DOHH2 (cell line): Measurements from ENCODE around the gene WDR7.

ENCODE experiments used
- H3F3A ChIP-seq: fragments of 200-600 bp; sonication (generic), shearing (Covaris generic); 2 replicates; pipeline ENCODE4 v1.6.0; 2016; ENCODE audit warnings: antibody characterized with exemption, mild to moderate bottlenecking; ENCODE audit not compliant: control insufficient read depth, insufficient read depth
- H3K27ac ChIP-seq: fragments of 200-600 bp; sonication (generic); 2 replicates; pipeline ENCODE4 v1.5.1; 2014; ENCODE audit warnings: low read depth, mild to moderate bottlenecking, low read length, moderate library complexity
- H3K27me3 ChIP-seq: fragments of 200-600 bp; sonication (generic); 2 replicates; pipeline ENCODE4 v1.6.1; 2014; ENCODE audit warnings: mild to moderate bottlenecking, low read length, mixed read lengths; ENCODE audit not compliant: control insufficient read depth
- H3K36me3 ChIP-seq: fragments of 200-600 bp; sonication (generic); 2 replicates; pipeline ENCODE4 v1.6.1; 2014; ENCODE audit warnings: mild to moderate bottlenecking, low read length, moderate library complexity, mixed read lengths; ENCODE audit not compliant: control insufficient read depth
- H3K4me1 ChIP-seq: fragments of 200-600 bp; sonication (generic); 2 replicates; pipeline ENCODE4 v1.6.1; 2014; ENCODE audit warnings: mild to moderate bottlenecking, low read length, mixed read lengths; ENCODE audit not compliant: control insufficient read depth
- H3K4me2 ChIP-seq: fragments of 200-600 bp; sonication (generic); 2 replicates; pipeline ENCODE4 v1.6.0; 2014; ENCODE audit warnings: mild to moderate bottlenecking, low read length, moderate library complexity
- H3K4me3 ChIP-seq: fragments of 200-600 bp; sonication (generic); 2 replicates; pipeline ENCODE4 v1.5.1; 2014; ENCODE audit warnings: mild to moderate bottlenecking, low read length, mixed read lengths
- H3K79me2 ChIP-seq: fragments of 200-600 bp; sonication (generic); 2 replicates; pipeline ENCODE4 v1.6.1; 2014; ENCODE audit warnings: mild to moderate bottlenecking, low read length, mixed read lengths; ENCODE audit not compliant: control insufficient read depth
- H3K9me2 ChIP-seq: fragments of 200-600 bp; sonication (generic); replicated peaks from 2 replicates; pipeline ENCODE4 v1.6.1; 2014; ENCODE audit warnings: mild to moderate bottlenecking, low read length, mixed read lengths; ENCODE audit not compliant: control insufficient read depth
- H3K9me3 ChIP-seq: fragments of 200-600 bp; sonication (generic); 2 replicates; pipeline ENCODE4 v1.6.1; 2014; ENCODE audit warnings: antibody characterized with exemption, low read length, mixed read lengths; ENCODE audit not compliant: control insufficient read depth, insufficient read depth
- H4K20me1 ChIP-seq: fragments of 200-600 bp; sonication (generic); 2 replicates; pipeline ENCODE4 v1.6.0; 2014; ENCODE audit warnings: low read depth, mild to moderate bottlenecking, antibody characterized with exemption, low read length, moderate library complexity; ENCODE audit not compliant: control insufficient read depth, insufficient read depth
- EZH2phosphoT487 ChIP-seq: fragments of 200-600 bp; sonication (generic); IDR thresholded peaks from 2 replicates; pipeline ENCODE4 v1.6.1; 2017; ENCODE audit warnings: borderline replicate concordance, mild to moderate bottlenecking, antibody characterized with exemption, low read length, moderate library complexity, mixed read lengths
- TF ChIP-seq, protein P1 (sequence below): fragments of 200-600 bp; sonication (generic); IDR thresholded peaks from one replicate; pipeline ENCODE4 v1.5.1; 2014; ENCODE audit warnings: antibody characterized with exemption, mild to moderate bottlenecking, low read depth, low read length; ENCODE audit not compliant: poor library complexity, severe bottlenecking

Gene WDR7

GRCh38 chr18:56650944-56651770 lies at the start of gene WDR7:
TSS of gene WDR7 (plus strand) at chr18:56651359. CDS start at chr18:56672516, 21,157 bp downstream.
- Histone ChIP-seq H3K9me2 (no peaks in the 10 kb centered on the region), H3K27me3 (no peaks in the 10 kb centered on the region), H3K79me2 (peaks cover 45% of the 10 kb centered on the region), H4K20me1 (no peaks in the 10 kb centered on the region), H3K4me3 (peak within 1 kb of the TSS; percentile 80), H3K27ac (peak within 1 kb of the TSS; percentile 41), H3K4me2 (peak within 1 kb of the TSS; percentile 74), H3F3A (peaks cover 5% of the 10 kb centered on the region), H3K4me1 (peaks cover 42% of the 10 kb centered on the region), H3K9me3 (no peaks in the 10 kb centered on the region), H3K36me3 (peaks cover 4% of the 10 kb centered on the region; the same call in 1 of the 2 replicates)
- TF ChIP-seq, protein P1, sequence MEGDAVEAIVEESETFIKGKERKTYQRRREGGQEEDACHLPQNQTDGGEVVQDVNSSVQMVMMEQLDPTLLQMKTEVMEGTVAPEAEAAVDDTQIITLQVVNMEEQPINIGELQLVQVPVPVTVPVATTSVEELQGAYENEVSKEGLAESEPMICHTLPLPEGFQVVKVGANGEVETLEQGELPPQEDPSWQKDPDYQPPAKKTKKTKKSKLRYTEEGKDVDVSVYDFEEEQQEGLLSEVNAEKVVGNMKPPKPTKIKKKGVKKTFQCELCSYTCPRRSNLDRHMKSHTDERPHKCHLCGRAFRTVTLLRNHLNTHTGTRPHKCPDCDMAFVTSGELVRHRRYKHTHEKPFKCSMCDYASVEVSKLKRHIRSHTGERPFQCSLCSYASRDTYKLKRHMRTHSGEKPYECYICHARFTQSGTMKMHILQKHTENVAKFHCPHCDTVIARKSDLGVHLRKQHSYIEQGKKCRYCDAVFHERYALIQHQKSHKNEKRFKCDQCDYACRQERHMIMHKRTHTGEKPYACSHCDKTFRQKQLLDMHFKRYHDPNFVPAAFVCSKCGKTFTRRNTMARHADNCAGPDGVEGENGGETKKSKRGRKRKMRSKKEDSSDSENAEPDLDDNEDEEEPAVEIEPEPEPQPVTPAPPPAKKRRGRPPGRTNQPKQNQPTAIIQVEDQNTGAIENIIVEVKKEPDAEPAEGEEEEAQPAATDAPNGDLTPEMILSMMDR: no peak
- no peak for TF ChIP-seq EZH2phosphoT487

DNA sequence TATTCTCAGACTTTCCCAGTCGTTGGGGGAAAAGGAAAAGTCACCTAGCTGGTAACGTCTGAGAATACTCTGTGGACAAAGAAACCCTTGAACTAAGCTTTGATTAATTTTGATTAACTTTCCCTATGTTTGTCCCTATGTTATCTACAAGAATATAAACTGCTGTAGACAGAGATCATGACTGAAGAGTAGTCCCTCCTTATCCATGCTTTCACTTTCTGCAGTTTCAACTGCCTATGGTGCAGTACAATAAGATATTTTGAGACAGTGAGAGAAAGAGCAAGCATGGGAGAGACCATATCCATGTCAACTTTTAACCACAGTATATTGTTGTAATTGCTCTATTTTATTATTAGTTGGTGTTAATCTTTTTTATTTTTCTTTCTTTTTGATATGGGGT lies 44.5 kb upstream of the WDR7 start:
- no peak for TF ChIP-seq EZH2phosphoT487
- TF ChIP-seq, protein P1: no peak
- peaks cover 66% of the 10 kb centered on the region for H3K36me3 ChIP-seq
- no peaks in the 10 kb centered on the region for H3K79me2 ChIP-seq
- H4K20me1 ChIP-seq: no peaks in the 10 kb centered on the region
- 0 out of 2 replicates have a peak, but pooled peaks cover 2% of the 10 kb centered on the region for H3F3A ChIP-seq
- H3K9me2 ChIP-seq: no peaks in the 10 kb centered on the region
- no peaks in the 10 kb centered on the region for H3K4me1 ChIP-seq
- H3K4me3 ChIP-seq: no peak overlapping the region
- H3K27me3 ChIP-seq: no peaks in the 10 kb centered on the region
- no peak overlapping the region for H3K27ac ChIP-seq
- H3K9me3 ChIP-seq: no peaks in the 10 kb centered on the region
- no peak overlapping the region for H3K4me2 ChIP-seq

DNA sequence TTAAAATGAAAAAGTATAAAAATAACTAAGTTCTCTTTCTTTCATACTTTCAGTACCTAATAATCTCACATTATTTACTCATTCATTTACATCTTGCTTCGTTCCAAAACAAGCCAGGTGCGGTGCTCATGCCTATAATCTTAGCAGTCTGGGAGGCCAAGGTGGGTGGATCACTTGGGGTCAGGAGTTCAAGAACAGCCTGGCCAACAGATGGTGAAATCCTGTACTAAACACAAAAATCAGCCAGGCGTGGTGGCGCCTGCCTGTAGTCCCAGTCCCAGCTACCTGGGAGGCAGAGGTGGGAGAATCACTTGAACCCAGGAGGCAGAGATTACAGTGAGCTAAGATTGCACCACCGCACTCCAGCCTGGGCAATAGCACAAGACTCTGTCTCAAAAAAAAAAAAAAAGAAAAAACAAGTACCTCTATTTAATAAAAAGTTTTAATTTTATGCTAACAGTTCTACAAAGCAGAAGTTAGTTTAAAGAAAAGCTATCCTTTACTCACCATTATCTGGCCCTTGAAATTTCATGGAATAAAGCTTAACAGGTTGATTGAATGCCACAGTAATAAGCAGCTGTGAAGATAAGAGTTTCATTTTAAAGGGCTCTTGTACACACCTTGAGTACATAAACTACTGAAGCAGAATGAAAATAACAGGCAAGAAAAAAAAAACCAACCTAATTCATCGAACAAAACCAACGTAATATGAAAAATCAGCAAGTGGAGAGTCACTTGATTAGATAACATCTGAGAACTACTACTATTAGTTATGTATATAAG lies 35.2 kb upstream of the WDR7 start:
- TF ChIP-seq, protein P1: no peak
- no peak for TF ChIP-seq EZH2phosphoT487
- peaks cover 72% of the 10 kb centered on the region for H3K36me3 ChIP-seq
- no peaks in the 10 kb centered on the region for H4K20me1 ChIP-seq

More for the DNA sequence above, 35.2 kb upstream of the WDR7 start:
- no peaks in the 10 kb centered on the region for H3K9me2 ChIP-seq
- H3K4me1 ChIP-seq: no peaks in the 10 kb centered on the region
- H3K4me2 ChIP-seq: no peak overlapping the region
- no peaks in the 10 kb centered on the region for H3K79me2 ChIP-seq
- no peaks in the 10 kb centered on the region for H3F3A ChIP-seq
- no peaks in the 10 kb centered on the region for H3K27me3 ChIP-seq
- no peaks in the 10 kb centered on the region for H3K9me3 ChIP-seq
- H3K4me3 ChIP-seq: no peak overlapping the region
- H3K27ac ChIP-seq: no peak overlapping the region
